Panc1 (cell line): Measurements from ENCODE around the gene ZFHX3. TPM values are rescaled to one million over a fixed set of nuclear protein-coding genes. Genes with fewer than 3 reads are reported as not detected.

Source experiments
- ATAC-seq: fragments of 200-7000 bp; cut with Tn5 transposase; 2 replicates; pipeline ENCODE4 v1.9.1; 2020; ENCODE audit warnings: mild to moderate bottlenecking, moderate library complexity
- BruUV-seq: library from RNA; stranded (reverse); fragments of 400-500 nt; replicated peaks from 2 replicates; lab custom pipeline; 2021; lab: Mats Ljungman, UMichigan
- CTCF ChIA-PET: fragments of 300-600 bp; sonication (Branson Sonifier 250); formaldehyde crosslinking; loops from one replicate; lab custom pipeline; 2022; ENCODE audit warnings: antibody characterized with exemption; lab: Charles Lee
- POLR2A ChIA-PET: fragments of 300-600 bp; sonication (Branson Sonifier 250); formaldehyde crosslinking; loops from one replicate; lab custom pipeline; 2022; ENCODE audit warnings: antibody characterized with exemption; lab: Charles Lee
- DNase-seq: peaks from one replicate; pipeline ENCODE4 v3.0.0-alpha.2; 2010; ENCODE audit warnings: low read depth, low spot score
- H3K27ac ChIP-seq: 2 replicates; pipeline ENCODE4 v1.5.1; 2011; ENCODE audit warnings: mild to moderate bottlenecking, low read length, inconsistent platforms
- H3K27me3 ChIP-seq: fragments of 200-500 bp; sonication (Bioruptor generic); 2 replicates; pipeline ENCODE4 v1.6.0; 2014; ENCODE audit warnings: low read length, inconsistent platforms; ENCODE audit not compliant: control insufficient read depth, insufficient read depth
- H3K36me3 ChIP-seq: fragments of 200-500 bp; sonication (Bioruptor generic); 2 replicates; pipeline ENCODE4 v1.5.1; 2014; ENCODE audit warnings: inconsistent platforms, mild to moderate bottlenecking, low read length, moderate library complexity; ENCODE audit not compliant: control insufficient read depth, insufficient read depth
- H3K4me1 ChIP-seq: 2 replicates; pipeline ENCODE4 v1.5.1; 2011; ENCODE audit warnings: inconsistent platforms, mild to moderate bottlenecking, low read length, moderate library complexity; ENCODE audit not compliant: control insufficient read depth, insufficient read depth
- H3K4me3 ChIP-seq, 2 experiments: 2 replicates each; pipeline ENCODE4 v1.5.1; 2011 to 2012; ENCODE audit warnings: low read depth in 2 of 2, low read length in 2 of 2, mild to moderate bottlenecking in 2 of 2, inconsistent platforms in 1 of 2, moderate library complexity in 1 of 2
- H3K9me3 ChIP-seq: fragments of 200-500 bp; sonication (Bioruptor generic); 2 replicates; pipeline ENCODE4 v1.5.1; 2014; ENCODE audit warnings: low read depth, mild to moderate bottlenecking, inconsistent platforms, low read length, moderate library complexity; ENCODE audit not compliant: control insufficient read depth, insufficient read depth
- POLR2AphosphoS5 ChIP-seq: IDR thresholded peaks from 2 replicates; pipeline ENCODE4 v1.6.1; 2012; ENCODE audit warnings: mild to moderate bottlenecking, low read depth, low read length, moderate library complexity
- SIN3A ChIP-seq: IDR thresholded peaks from 2 replicates; pipeline ENCODE4 v1.6.1; 2012; ENCODE audit warnings: low read depth, mild to moderate bottlenecking, low read length, moderate library complexity, borderline replicate concordance; ENCODE audit not compliant: insufficient read depth
- TCF7L2 ChIP-seq: IDR thresholded peaks from 2 replicates; pipeline ENCODE4 v1.6.1; 2011; ENCODE audit warnings: mild to moderate bottlenecking, low read depth, low read length, inconsistent platforms
- in situ Hi-C: cut with HindIII; loops from 2 replicates; pipeline ENCODE4 v1.10.0; 2016; ENCODE audit warnings: low sequenced_read_pairs, low pct_unique_long_range_greater_than_20kb
- intact Hi-C: fragments of 100-400 bp; cut with micrococcal nuclease; formaldehyde crosslinking; loops from one replicate; pipeline ENCODE4 v1.10.0; 2022; ENCODE audit not compliant: unreplicated experiment
- total RNA-seq: library from RNA; stranded (reverse); gene quantifications from one replicate; pipeline ENCODE4 v1.2.1, GENCODE V29; 2021; ENCODE audit not compliant: unreplicated experiment
- TF ChIP-seq, protein P1 (sequence below): fragments of 450-650 bp; IDR thresholded peaks from 2 replicates; pipeline ENCODE4 v1.5.1; 2017; ENCODE audit warnings: mild to moderate bottlenecking
- TF ChIP-seq, protein P2 (sequence below), 2 experiments: IDR thresholded peaks; 2 replicates each; pipeline ENCODE4 v1.6.1; 2011 to 2012; ENCODE audit warnings: low read depth in 2 of 2, control low read depth in 1 of 2, low read length in 1 of 2, mild to moderate bottlenecking in 1 of 2, moderate library complexity in 1 of 2; ENCODE audit not compliant: insufficient read depth in 1 of 2

ZFHX3 gene
- total RNA-seq, 1 experiment from 2014 or later, result 7.1 TPM

DNA sequence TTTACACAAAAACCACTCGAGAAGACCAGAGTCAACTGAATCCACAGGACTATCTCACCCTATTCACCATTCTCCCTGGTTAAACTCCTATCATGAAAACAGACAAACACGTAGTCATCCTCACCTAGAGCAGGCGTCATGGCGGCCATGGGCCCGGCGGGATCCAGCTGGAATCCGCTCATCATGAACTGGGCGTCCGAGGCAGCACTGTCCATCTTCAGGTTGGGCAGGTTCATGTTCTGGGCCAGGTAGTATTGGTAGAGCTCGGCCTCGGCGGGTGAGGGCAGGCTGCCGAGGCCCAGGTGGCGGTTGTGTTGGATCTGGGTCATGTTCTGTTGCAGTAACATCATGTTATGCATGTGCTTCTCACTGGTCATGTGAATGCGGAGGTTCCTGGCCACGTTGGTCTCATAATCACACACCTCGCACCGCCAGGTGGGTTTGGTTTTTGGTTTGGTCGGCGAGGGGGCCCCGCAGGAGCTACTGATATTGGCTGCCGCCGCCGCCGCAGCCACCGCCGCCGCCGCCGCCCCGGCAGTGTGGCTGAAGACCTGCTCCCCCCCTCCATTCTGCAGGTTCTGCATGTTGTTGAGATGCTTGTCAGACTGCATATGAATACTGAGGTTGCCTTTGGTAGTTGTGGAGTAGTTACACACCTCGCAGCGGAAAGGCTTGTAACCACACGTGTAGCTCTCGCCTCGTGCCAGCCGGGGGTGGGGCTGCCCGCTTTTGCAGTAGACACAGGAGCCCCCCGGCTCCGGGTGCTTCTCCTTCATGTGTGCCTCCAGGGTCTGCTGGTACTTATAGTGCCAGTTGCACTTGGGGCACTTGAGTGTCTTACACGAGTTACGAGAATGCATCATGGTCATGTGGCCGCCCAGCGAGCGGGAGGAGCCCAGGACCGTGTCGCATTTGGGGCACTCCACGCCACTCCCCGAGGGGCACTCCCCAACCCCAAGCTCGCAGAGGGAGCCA is 90.3 kb downstream of the ZFHX3 start:
- no peak for TF ChIP-seq POLR2AphosphoS5
- TF ChIP-seq SIN3A, result no peak
- TF ChIP-seq, protein P1, sequence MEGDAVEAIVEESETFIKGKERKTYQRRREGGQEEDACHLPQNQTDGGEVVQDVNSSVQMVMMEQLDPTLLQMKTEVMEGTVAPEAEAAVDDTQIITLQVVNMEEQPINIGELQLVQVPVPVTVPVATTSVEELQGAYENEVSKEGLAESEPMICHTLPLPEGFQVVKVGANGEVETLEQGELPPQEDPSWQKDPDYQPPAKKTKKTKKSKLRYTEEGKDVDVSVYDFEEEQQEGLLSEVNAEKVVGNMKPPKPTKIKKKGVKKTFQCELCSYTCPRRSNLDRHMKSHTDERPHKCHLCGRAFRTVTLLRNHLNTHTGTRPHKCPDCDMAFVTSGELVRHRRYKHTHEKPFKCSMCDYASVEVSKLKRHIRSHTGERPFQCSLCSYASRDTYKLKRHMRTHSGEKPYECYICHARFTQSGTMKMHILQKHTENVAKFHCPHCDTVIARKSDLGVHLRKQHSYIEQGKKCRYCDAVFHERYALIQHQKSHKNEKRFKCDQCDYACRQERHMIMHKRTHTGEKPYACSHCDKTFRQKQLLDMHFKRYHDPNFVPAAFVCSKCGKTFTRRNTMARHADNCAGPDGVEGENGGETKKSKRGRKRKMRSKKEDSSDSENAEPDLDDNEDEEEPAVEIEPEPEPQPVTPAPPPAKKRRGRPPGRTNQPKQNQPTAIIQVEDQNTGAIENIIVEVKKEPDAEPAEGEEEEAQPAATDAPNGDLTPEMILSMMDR, result no peak
- TF ChIP-seq TCF7L2, result no peak
- TF ChIP-seq, protein P2, sequence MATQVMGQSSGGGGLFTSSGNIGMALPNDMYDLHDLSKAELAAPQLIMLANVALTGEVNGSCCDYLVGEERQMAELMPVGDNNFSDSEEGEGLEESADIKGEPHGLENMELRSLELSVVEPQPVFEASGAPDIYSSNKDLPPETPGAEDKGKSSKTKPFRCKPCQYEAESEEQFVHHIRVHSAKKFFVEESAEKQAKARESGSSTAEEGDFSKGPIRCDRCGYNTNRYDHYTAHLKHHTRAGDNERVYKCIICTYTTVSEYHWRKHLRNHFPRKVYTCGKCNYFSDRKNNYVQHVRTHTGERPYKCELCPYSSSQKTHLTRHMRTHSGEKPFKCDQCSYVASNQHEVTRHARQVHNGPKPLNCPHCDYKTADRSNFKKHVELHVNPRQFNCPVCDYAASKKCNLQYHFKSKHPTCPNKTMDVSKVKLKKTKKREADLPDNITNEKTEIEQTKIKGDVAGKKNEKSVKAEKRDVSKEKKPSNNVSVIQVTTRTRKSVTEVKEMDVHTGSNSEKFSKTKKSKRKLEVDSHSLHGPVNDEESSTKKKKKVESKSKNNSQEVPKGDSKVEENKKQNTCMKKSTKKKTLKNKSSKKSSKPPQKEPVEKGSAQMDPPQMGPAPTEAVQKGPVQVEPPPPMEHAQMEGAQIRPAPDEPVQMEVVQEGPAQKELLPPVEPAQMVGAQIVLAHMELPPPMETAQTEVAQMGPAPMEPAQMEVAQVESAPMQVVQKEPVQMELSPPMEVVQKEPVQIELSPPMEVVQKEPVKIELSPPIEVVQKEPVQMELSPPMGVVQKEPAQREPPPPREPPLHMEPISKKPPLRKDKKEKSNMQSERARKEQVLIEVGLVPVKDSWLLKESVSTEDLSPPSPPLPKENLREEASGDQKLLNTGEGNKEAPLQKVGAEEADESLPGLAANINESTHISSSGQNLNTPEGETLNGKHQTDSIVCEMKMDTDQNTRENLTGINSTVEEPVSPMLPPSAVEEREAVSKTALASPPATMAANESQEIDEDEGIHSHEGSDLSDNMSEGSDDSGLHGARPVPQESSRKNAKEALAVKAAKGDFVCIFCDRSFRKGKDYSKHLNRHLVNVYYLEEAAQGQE (IDR thresholded peaks at IDR 0.05; ENCODE audit: insufficient read depth in 1 of 2, low read depth in 2 of 2, low read length in 1 of 2), result no peak

DNA sequence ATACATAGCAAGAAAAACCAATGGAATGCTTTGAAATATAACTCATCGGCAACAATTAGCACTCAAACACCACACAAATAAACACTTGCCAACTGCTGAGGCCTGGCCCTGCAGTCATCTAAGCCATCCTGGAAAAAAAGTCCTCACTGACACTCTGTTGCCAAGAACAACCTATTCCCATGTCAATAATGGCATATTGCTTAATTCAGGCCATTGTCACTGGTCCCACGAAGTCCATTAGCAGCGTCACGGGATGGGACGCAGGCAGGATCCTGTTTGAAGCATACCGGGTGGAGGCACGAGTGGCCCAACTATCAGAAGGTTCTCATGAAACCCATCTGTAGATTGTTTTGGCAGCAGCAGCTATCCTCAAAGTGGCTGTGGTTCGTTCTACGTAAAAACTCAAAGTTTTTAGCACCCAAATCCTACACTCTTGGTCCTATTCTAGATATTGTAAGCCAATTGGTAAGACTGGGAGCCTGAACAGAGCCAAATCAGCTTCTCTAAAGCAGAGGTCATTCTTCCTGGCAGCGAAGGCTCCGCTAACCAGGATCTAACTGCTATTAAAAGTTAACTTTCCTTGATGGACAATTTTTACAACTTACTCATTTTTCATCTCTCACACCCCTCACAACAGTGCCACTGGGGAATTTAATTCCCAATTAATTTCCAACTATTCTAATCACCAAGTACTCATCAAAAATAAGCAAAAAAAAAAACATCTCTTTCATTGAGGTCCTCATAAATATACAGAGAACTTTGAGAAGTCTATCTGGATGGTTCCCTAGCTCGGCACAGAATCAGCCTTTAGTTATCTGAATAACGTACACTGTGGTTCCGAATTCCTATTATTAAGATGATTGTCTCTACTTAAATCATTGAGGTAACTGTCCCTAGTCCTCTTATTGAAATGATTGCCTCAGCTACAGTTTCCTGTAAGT is 91.5 kb downstream of the ZFHX3 start:
- Histone ChIP-seq H3K9me3 (no peaks in the 10 kb centered on the region), H3K4me1 (no peaks in the 10 kb centered on the region), H3K36me3 (no peaks in the 10 kb centered on the region), H3K27me3 (no peaks in the 10 kb centered on the region), H3K4me3 (no peak overlapping the region), H3K27ac (no peak overlapping the region)
- BruUV-seq, result no TSS peak
- intact Hi-C loops (no loop called here), in situ Hi-C loops (no loop called here)
- TF ChIP-seq, protein P1, result no peak
- no peak for TF ChIP-seq SIN3A
- TF ChIP-seq TCF7L2, result no peak
- no peak for TF ChIP-seq POLR2AphosphoS5
- TF ChIP-seq, protein P2 (IDR thresholded peaks at IDR 0.05; ENCODE audit: insufficient read depth in 1 of 2, low read depth in 2 of 2, low read length in 1 of 2), result no peak
- POLR2A ChIA-PET, result no interaction called here
- no peak for DNase-seq
- CTCF ChIA-PET, result no interaction called here
- ATAC-seq, result no peak

More for the DNA sequence above, 90.3 kb downstream of the ZFHX3 start:
- no peak for DNase-seq
- BruUV-seq, result TSS peak; percentile 87
- no peak for ATAC-seq
- in situ Hi-C loops, result no loop called here
- Histone ChIP-seq H3K4me3 (no peak overlapping the region), H3K4me1 (no peaks in the 10 kb centered on the region), H3K27ac (no peak overlapping the region), H3K9me3 (no peaks in the 10 kb centered on the region), H3K36me3 (no peaks in the 10 kb centered on the region), H3K27me3 (no peaks in the 10 kb centered on the region)
- intact Hi-C loops, result no loop called here
- CTCF ChIA-PET, result no interaction called here
- POLR2A ChIA-PET, result no interaction called here
